Neuronal stem cell (in vitro differentiated cells): ENCODE measurements around the gene RAC2.

Source experiments
- DNase-seq: peaks from one replicate; pipeline ENCODE4 v3.0.0-alpha.2; 2013; ENCODE audit warnings: low spot score
- H2AFZ ChIP-seq: one replicate; pipeline ENCODE4 v1.6.1; 2013; ENCODE audit warnings: mild to moderate bottlenecking, low read length, inconsistent platforms
- H2AK5ac ChIP-seq: 2 replicates; pipeline ENCODE4 v1.6.1; 2013; ENCODE audit warnings: low read depth, mild to moderate bottlenecking, inconsistent platforms, low read length, moderate library complexity, mixed read lengths
- H2BK120ac ChIP-seq: 2 replicates; pipeline ENCODE4 v1.6.1; 2013; ENCODE audit warnings: low read depth, mild to moderate bottlenecking, inconsistent platforms, low read length, moderate library complexity, mixed read lengths
- H2BK12ac ChIP-seq: one replicate; pipeline ENCODE4 v1.6.1; 2013; ENCODE audit warnings: low read length, inconsistent platforms
- H2BK15ac ChIP-seq: 2 replicates; pipeline ENCODE4 v1.6.1; 2013; ENCODE audit warnings: mild to moderate bottlenecking, low read length, inconsistent platforms, mixed read lengths
- H2BK5ac ChIP-seq: one replicate; pipeline ENCODE4 v1.6.1; 2013; ENCODE audit warnings: inconsistent platforms, mild to moderate bottlenecking, low read length, moderate library complexity
- H3K14ac ChIP-seq: one replicate; pipeline ENCODE4 v1.6.1; 2013; ENCODE audit warnings: low read length, inconsistent platforms
- H3K18ac ChIP-seq: 2 replicates; pipeline ENCODE4 v1.6.1; 2013; ENCODE audit warnings: low read length, inconsistent platforms
- H3K23ac ChIP-seq: 2 replicates; pipeline ENCODE4 v1.6.1; 2013; ENCODE audit warnings: low read depth, mild to moderate bottlenecking, mixed read lengths, low read length, inconsistent platforms; ENCODE audit not compliant: poor library complexity
- H3K27ac ChIP-seq: replicated peaks from 3 replicates; pipeline ENCODE4 v1.5.1; 2013; ENCODE audit warnings: low read length, inconsistent platforms
- H3K27me3 ChIP-seq, 3 experiments: 2 replicates each; pipeline ENCODE4 v1.6.1; 2013; ENCODE audit warnings: low read length in 3 of 3, mild to moderate bottlenecking in 2 of 3, inconsistent platforms in 1 of 3, low read depth in 1 of 3, mixed read lengths in 1 of 3, moderate library complexity in 1 of 3; ENCODE audit not compliant: control insufficient read depth in 3 of 3, insufficient read depth in 3 of 3
- H3K36me3 ChIP-seq, 2 donors: replicated peaks in 1 of 2; 2 replicates each; pipeline ENCODE4 v1.6.1; 2013; ENCODE audit warnings: low read length in 2 of 2; ENCODE audit not compliant: control insufficient read depth in 2 of 2, insufficient read depth in 2 of 2
- H3K4ac ChIP-seq: 2 replicates; pipeline ENCODE4 v1.6.1; 2013; ENCODE audit warnings: inconsistent platforms, mild to moderate bottlenecking, low read length, moderate library complexity
- H3K4me1 ChIP-seq, 2 donors: 1 replicate in 1 of 2; 2 replicates in 1 of 2; pipeline ENCODE4 v1.6.1; 2013; ENCODE audit warnings: low read length in 2 of 2, low read depth in 1 of 2; ENCODE audit not compliant: control insufficient read depth in 2 of 2, insufficient read depth in 1 of 2
- H3K4me2 ChIP-seq: one replicate; pipeline ENCODE4 v1.6.1; 2013; ENCODE audit warnings: mild to moderate bottlenecking, low read length, inconsistent platforms; ENCODE audit not compliant: insufficient read depth, poor library complexity, severe bottlenecking
- H3K4me3 ChIP-seq, 2 donors: 2 replicates each; pipeline ENCODE4 v1.5.1; 2013; ENCODE audit warnings: low read length in 2 of 2, mild to moderate bottlenecking in 2 of 2, inconsistent platforms in 1 of 2, moderate library complexity in 1 of 2
- H3K79me1 ChIP-seq: one replicate; pipeline ENCODE4 v1.6.1; 2013; ENCODE audit warnings: low read depth, mild to moderate bottlenecking, inconsistent platforms, low read length, moderate library complexity
- H3K9ac ChIP-seq: one replicate; pipeline ENCODE4 v1.6.1; 2013; ENCODE audit warnings: mild to moderate bottlenecking, low read depth, low read length, inconsistent platforms; ENCODE audit not compliant: poor library complexity
- H3K9me3 ChIP-seq, 2 donors: replicated peaks in 1 of 2; 2 replicates each; pipeline versions ENCODE3 to v1.6.1; 2013; ENCODE audit warnings: low read length in 2 of 2, mild to moderate bottlenecking in 2 of 2, inconsistent platforms in 1 of 2, low read depth in 1 of 2, mixed read lengths in 1 of 2, moderate library complexity in 1 of 2; ENCODE audit not compliant: control insufficient read depth in 2 of 2, insufficient read depth in 1 of 2
- H4K8ac ChIP-seq: one replicate; pipeline ENCODE4 v1.6.1; 2013; ENCODE audit warnings: low read depth, mild to moderate bottlenecking, inconsistent platforms, low read length, moderate library complexity
- H4K91ac ChIP-seq: one replicate; pipeline ENCODE4 v1.6.1; 2013; ENCODE audit warnings: low read length, low read depth, mild to moderate bottlenecking, inconsistent platforms; ENCODE audit not compliant: poor library complexity
- WGBS, 2 donors: extraction: QIAGEN DNeasy Blood & Tissue Kit; methylation state at CpG; one replicate each; pipeline ENCODE4 v1.1.7; 2013; ENCODE audit warnings: missing lambda C conversion rate in 2 of 2, mixed read lengths in 1 of 2; ENCODE audit not compliant: insufficient read length in 2 of 2, insufficient replicate concordance in 1 of 2; ENCODE audit errors: extremely low coverage in 2 of 2; 5-methylcytosine and 5-hydroxymethylcytosine counted together

RAC2 gene

GRCh38 chr22:37196539-37197450 lies 47.3 kb downstream of the RAC2 start:
- Histone ChIP-seq H3K36me3 (no peaks in the 10 kb centered on the region), H2BK12ac (no peak overlapping the region), H3K18ac (peak overlapping the region; percentile 48), H2BK120ac (no peak overlapping the region), H3K4me1 (peaks cover 8 to 16% of the 10 kb centered on the region in 2 donors), H3K14ac (no peak overlapping the region), H2BK5ac (no peak overlapping the region), H3K79me1 (peaks cover 5% of the 10 kb centered on the region), H2AFZ (no peak overlapping the region), H4K8ac (no peak overlapping the region), H3K4me3 (no peak overlapping the region), H4K91ac (peak overlapping the region; percentile 16), H3K4ac (no peak overlapping the region), H2BK15ac (no peak overlapping the region), H3K27ac (no peak overlapping the region), H3K9ac (peak overlapping the region; percentile 57), H3K23ac (peak overlapping the region; percentile 26), H3K9me3 (peaks cover 0 to 20% of the 10 kb centered on the region in 2 donors), H3K27me3 (no peaks in the 10 kb centered on the region), H3K4me2 (no peak overlapping the region), H2AK5ac (peak overlapping the region; percentile 82)
- no CpG with 5 or more reads among the region's 14 CpGs for WGBS, 2 donors
- DNase-seq = no peak

- Histone ChIP-seq H3K36me3 (no peaks in the 10 kb centered on the region), H2BK5ac (no peak overlapping the region), H2AK5ac (no peak overlapping the region), H2BK15ac (no peak overlapping the region), H3K4me3 (no peak overlapping the region), H2BK12ac (no peak overlapping the region), H3K23ac (no peak overlapping the region), H3K27me3 (no peaks in the 10 kb centered on the region), H4K91ac (no peak overlapping the region), H3K4ac (no peak overlapping the region), H3K4me2 (no peak overlapping the region), H3K18ac (no peak overlapping the region), H2BK120ac (no peak overlapping the region), H3K14ac (no peak overlapping the region), H4K8ac (no peak overlapping the region), H3K9me3 (peaks cover 0 to 24% of the 10 kb centered on the region in 2 donors), H3K9ac (no peak overlapping the region), H2AFZ (no peak overlapping the region), H3K79me1 (peaks cover 5% of the 10 kb centered on the region), H3K4me1 (peaks cover 8 to 16% of the 10 kb centered on the region in 2 donors), H3K27ac (no peak overlapping the region)
- no CpG with 5 or more reads among the region's 4 CpGs for WGBS, 2 donors
- no peak for DNase-seq
Observed at GRCh38 chr22:37195921-37196320, 48.1 kb downstream of the RAC2 start.

- no peak overlapping the region for H3K4ac ChIP-seq
- no peak overlapping the region for H2BK120ac ChIP-seq
- no peaks in the 10 kb centered on the region for H3K27me3 ChIP-seq
- H2AK5ac ChIP-seq = no peak overlapping the region
- no CpG with 5 or more reads among the region's 3 CpGs for WGBS, 2 donors
- no peak overlapping the region for H4K8ac ChIP-seq
- DNase-seq = no peak
- no peak overlapping the region for H2BK12ac ChIP-seq
- peaks cover 9 to 16% of the 10 kb centered on the region in 2 donors for H3K4me1 ChIP-seq
- peaks cover 0 to 1% of the 10 kb centered on the region in 2 donors for H3K36me3 ChIP-seq
- H4K91ac ChIP-seq = no peak overlapping the region
- H3K23ac ChIP-seq = no peak overlapping the region
- H3K4me2 ChIP-seq = no peak overlapping the region
- H3K9me3 ChIP-seq = peaks cover 0 to 27% of the 10 kb centered on the region in 2 donors
- no peak overlapping the region for H2AFZ ChIP-seq
- no peak overlapping the region for H3K27ac ChIP-seq
- no peak overlapping the region for H3K18ac ChIP-seq
- no peak overlapping the region for H3K4me3 ChIP-seq
- peaks cover 5% of the 10 kb centered on the region for H3K79me1 ChIP-seq
- no peak overlapping the region for H2BK5ac ChIP-seq
- H2BK15ac ChIP-seq = no peak overlapping the region
- no peak overlapping the region for H3K9ac ChIP-seq
- H3K14ac ChIP-seq = no peak overlapping the region
Observed at GRCh38 chr22:37194750-37195149, 49.3 kb downstream of the RAC2 start.

GRCh38 chr22:37193629-37194191 lies 50.4 kb downstream of the RAC2 start:
- no peak for DNase-seq
- H3K79me1 ChIP-seq = peaks cover 5% of the 10 kb centered on the region
- H3K4me1 ChIP-seq = peaks cover 14 to 20% of the 10 kb centered on the region in 2 donors
- H2BK5ac ChIP-seq = no peak overlapping the region
- H3K9me3 ChIP-seq = peaks cover 0 to 27% of the 10 kb centered on the region in 2 donors
- H2AK5ac ChIP-seq = no peak overlapping the region
- no peak overlapping the region for H2BK12ac ChIP-seq
- H3K9ac ChIP-seq = no peak overlapping the region
- no peaks in the 10 kb centered on the region for H3K27me3 ChIP-seq
- H3K36me3 ChIP-seq = peaks cover 0 to 4% of the 10 kb centered on the region in 2 donors
- WGBS, 2 donors = no CpG with 5 or more reads among the region's 10 CpGs
- H3K27ac ChIP-seq = no peak overlapping the region
- no peak overlapping the region for H4K8ac ChIP-seq
- no peak overlapping the region for H2BK120ac ChIP-seq
- no peak overlapping the region for H3K4ac ChIP-seq
- no peak overlapping the region for H3K14ac ChIP-seq
- H2AFZ ChIP-seq = no peak overlapping the region
- H3K4me2 ChIP-seq = no peak overlapping the region
- H3K18ac ChIP-seq = no peak overlapping the region
- no peak overlapping the region for H3K4me3 ChIP-seq
- H2BK15ac ChIP-seq = no peak overlapping the region
- H3K23ac ChIP-seq = no peak overlapping the region
- no peak overlapping the region for H4K91ac ChIP-seq
